Type B pancreatic cell (in vitro differentiated cells): ENCODE data around the gene ITPR2. TPM values are rescaled to one million over a fixed set of nuclear protein-coding genes. Genes with fewer than 3 reads are reported as not detected.
"Not testable (repeated sequence)": the region's sequence is repeated elsewhere in the genome, so short reads cannot be mapped to it uniquely, and the experiment has no call there.

Experiments used
- DNase-seq: peaks from one replicate; pipeline ENCODE4 v3.0.0; 2021; ENCODE audit warnings: mixed read lengths; ENCODE audit not compliant: unreplicated experiment; ENCODE audit errors: extremely low spot score
- H3K27ac Mint-ChIP-seq: 2 replicates; pipeline ENCODE4 v1.8.0; 2021; ENCODE audit warnings: mild to moderate bottlenecking, mixed read lengths
- H3K27me3 Mint-ChIP-seq: 2 replicates; pipeline ENCODE4 v1.8.0; 2021; ENCODE audit warnings: mixed read lengths
- H3K36me3 Mint-ChIP-seq: 2 replicates; pipeline ENCODE4 v1.8.0; 2021; ENCODE audit warnings: mixed read lengths
- H3K4me1 Mint-ChIP-seq: one replicate; pipeline ENCODE4 v1.8.0; 2021; ENCODE audit warnings: mixed read lengths; ENCODE audit not compliant: unreplicated experiment
- H3K4me3 Mint-ChIP-seq: 2 replicates; pipeline ENCODE4 v1.8.0; 2021; ENCODE audit warnings: mild to moderate bottlenecking, mixed read lengths
- H3K9me3 Mint-ChIP-seq: 2 replicates; pipeline ENCODE4 v1.8.0; 2021; ENCODE audit warnings: mixed read lengths
- total RNA-seq: library from RNA; stranded (reverse); gene quantifications from 2 replicates; pipeline ENCODE4 v1.2.1, GENCODE V29; 2021; ENCODE audit warnings: low replicate concordance
- TF ChIP-seq, protein P1 (sequence below): fragments of 200-600 bp; sonication (generic); conservative IDR thresholded peaks from 2 replicates; pipeline ENCODE4 v1.5.0; 2021; ENCODE audit warnings: antibody characterized with exemption, mild to moderate bottlenecking

ITPR2 gene
- total RNA-seq, 1 donor from 2014 or later = 33.7 TPM

DNA sequence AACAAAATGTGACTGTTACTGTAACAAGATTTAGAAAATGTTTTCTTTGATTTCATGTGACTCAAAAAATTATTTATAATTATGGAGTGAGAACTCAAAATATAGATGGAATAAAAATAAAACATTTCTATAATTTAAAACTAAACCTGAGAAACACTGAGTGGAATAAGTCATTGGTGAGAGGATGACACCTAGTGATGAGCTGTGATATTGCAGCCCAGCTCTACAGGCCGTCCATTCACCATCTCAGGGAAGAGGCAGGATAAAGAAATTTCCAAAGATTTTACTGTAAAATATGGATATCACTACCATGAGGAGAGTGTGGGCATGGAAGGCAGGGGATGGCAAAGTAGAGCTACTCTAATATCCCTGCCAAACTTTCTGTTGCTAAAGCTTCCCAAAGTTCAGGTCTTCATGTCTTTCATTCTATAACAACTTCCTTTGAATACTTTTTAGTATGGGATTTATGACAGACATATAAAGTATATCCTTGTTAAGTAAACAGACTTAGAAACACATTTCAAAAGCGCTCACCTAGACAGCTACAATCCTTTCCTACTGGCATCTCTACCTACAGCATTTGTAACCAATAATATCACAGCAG, 308.0 kb downstream of the ITPR2 start:
- TF ChIP-seq, protein P1, sequence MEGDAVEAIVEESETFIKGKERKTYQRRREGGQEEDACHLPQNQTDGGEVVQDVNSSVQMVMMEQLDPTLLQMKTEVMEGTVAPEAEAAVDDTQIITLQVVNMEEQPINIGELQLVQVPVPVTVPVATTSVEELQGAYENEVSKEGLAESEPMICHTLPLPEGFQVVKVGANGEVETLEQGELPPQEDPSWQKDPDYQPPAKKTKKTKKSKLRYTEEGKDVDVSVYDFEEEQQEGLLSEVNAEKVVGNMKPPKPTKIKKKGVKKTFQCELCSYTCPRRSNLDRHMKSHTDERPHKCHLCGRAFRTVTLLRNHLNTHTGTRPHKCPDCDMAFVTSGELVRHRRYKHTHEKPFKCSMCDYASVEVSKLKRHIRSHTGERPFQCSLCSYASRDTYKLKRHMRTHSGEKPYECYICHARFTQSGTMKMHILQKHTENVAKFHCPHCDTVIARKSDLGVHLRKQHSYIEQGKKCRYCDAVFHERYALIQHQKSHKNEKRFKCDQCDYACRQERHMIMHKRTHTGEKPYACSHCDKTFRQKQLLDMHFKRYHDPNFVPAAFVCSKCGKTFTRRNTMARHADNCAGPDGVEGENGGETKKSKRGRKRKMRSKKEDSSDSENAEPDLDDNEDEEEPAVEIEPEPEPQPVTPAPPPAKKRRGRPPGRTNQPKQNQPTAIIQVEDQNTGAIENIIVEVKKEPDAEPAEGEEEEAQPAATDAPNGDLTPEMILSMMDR = peak; percentile 71
- DNase-seq = no peak
- H3K27me3 Mint-ChIP-seq = no peaks in the 10 kb centered on the region
- no peak overlapping the region for H3K4me3 Mint-ChIP-seq
- no peak overlapping the region for H3K27ac Mint-ChIP-seq
- peaks cover 7% of the 10 kb centered on the region for H3K9me3 Mint-ChIP-seq
- H3K36me3 Mint-ChIP-seq = peaks cover 28% of the 10 kb centered on the region
- H3K4me1 Mint-ChIP-seq = no peaks in the 10 kb centered on the region

DNA sequence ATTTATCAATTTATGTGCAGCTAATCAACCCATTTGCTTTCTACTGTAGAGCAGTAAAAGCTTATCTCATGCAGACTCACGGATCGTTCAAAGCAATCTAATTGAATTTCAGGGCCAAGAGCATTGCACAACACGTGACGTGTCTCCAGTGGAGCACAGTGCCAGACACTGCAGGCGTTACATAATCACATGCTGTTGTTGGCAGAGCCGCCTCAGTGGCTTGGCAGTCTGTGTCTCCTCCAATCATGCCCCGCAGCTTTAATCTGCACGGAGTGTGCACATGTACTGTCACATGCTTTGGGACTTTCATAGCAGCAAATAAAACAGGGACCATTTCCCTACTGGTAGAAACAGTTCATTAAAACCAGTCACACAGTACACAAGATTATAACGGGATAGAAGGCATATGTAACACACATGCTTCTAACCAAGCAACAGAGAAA, 309.3 kb downstream of the ITPR2 start:
- Mint-ChIP-seq H3K4me1 (no peaks in the 10 kb centered on the region), H3K9me3 (peaks cover 13% of the 10 kb centered on the region), H3K27me3 (no peaks in the 10 kb centered on the region), H3K27ac (peak overlapping the region; percentile 24), H3K36me3 (peaks cover 28% of the 10 kb centered on the region), H3K4me3 (no peak overlapping the region)
- TF ChIP-seq, protein P1 = no peak
- DNase-seq = no peak

DNA sequence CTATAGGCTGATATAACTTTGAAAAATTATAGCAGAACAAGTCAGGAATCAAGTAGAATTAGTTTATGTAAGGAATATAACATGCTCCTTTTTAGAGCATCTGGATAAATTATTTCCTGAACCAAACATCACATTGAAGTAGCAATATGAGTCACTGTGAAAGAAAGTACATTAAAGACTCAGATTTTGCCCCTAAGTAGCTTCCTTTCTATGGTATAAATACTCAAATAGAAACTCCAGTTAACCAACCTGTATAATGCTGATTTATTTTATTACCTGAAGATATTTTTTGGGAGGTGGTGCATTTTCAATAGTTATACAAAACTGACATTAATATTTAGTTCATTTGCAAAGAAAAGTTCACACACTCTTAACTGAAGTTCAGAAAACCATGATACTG, 312.1 kb downstream of the ITPR2 start:
- H3K4me1 Mint-ChIP-seq = no peaks in the 10 kb centered on the region
- no peak overlapping the region for H3K4me3 Mint-ChIP-seq
- no peaks in the 10 kb centered on the region for H3K27me3 Mint-ChIP-seq
- peaks cover 28% of the 10 kb centered on the region for H3K36me3 Mint-ChIP-seq
- no peak for DNase-seq
- no peak overlapping the region for H3K27ac Mint-ChIP-seq
- TF ChIP-seq, protein P1 = no peak
- H3K9me3 Mint-ChIP-seq = peaks cover 14% of the 10 kb centered on the region

DNA sequence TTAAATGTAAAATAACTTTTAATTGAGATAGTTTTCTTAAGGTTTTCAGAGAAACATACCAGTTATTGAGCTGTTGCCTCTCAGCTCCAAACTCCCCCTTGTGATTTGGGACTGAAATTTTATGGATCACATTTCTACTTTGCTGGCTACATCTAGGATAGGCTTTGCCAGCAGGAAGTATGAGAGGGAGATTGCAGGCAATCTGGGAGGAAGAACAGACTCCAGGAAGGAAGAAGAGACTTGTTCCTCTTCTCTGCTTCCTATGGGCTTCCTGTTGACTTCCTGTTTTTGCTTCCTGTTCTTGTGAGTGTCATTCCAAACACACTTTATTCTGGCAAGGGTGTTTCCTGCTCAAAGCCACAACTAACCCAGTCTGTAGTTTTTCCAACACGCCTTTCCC, 312.9 kb downstream of the ITPR2 start:
- TF ChIP-seq, protein P1 = no peak
- no peak for DNase-seq
- Mint-ChIP-seq H3K4me1 (no peaks in the 10 kb centered on the region), H3K36me3 (peaks cover 20% of the 10 kb centered on the region), H3K9me3 (peaks cover 9% of the 10 kb centered on the region), H3K27me3 (no peaks in the 10 kb centered on the region), H3K4me3 (no peak overlapping the region), H3K27ac (no peak overlapping the region)

DNA sequence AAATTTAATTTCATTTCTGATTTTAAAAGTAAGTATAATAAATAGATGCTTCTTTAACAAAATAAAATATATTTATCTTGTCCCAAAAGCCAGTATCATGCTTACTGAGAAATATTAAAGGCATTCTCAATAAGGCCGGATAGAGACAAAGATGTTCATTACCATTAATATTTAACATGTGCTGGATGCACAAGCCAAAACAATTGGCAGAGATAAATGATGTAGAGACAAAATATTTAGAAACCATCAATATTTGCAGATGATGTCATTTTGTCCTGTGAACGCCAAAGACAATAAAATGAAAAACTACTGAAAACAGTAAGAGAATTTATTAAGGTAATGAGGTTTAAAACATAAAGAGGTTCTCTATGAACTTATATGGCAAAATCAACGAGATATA, 313.5 kb downstream of the ITPR2 start:
- no peaks in the 10 kb centered on the region for H3K27me3 Mint-ChIP-seq
- peaks cover 9% of the 10 kb centered on the region for H3K9me3 Mint-ChIP-seq

DNA sequence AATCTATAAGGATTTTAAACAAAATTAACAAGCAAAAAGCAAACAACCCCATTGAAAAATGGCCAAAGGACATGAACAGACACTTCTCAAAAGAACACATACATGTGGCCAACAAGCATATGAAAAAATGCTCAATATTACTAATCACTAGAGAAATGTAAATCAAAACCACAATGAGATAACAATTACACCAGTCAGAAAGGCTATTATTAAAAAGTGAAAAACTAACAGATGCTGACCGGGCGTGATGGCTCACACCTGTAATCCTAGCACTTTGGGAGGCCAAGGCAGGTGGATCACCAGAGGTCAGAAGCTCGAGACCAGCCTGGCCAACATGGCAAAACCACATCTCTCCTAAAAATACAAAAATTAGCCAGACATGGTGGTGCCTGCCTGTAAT, 315.7 kb downstream of the ITPR2 start:
- H3K9me3 Mint-ChIP-seq, H3K27ac Mint-ChIP-seq, H3K4me3 Mint-ChIP-seq, DNase-seq, H3K4me1 Mint-ChIP-seq, H3K27me3 Mint-ChIP-seq: not testable (repeated sequence)
- peaks cover 18% of the 10 kb centered on the region for H3K36me3 Mint-ChIP-seq

More for the DNA sequence above, 313.5 kb downstream of the ITPR2 start:
- DNase-seq = no peak
- TF ChIP-seq, protein P1 = no peak
- Mint-ChIP-seq H3K27ac (no peak overlapping the region), H3K36me3 (peaks cover 19% of the 10 kb centered on the region), H3K4me1 (no peaks in the 10 kb centered on the region), H3K4me3 (no peak overlapping the region)
